CD14-positive monocyte (primary cell): Measurements from ENCODE around the gene SEMA3A. TPM values are rescaled to one million over a fixed set of nuclear protein-coding genes. Genes with fewer than 3 reads are reported as not detected.

Experiments used
- DNase-seq, 3 donors: peaks; one replicate each; pipeline ENCODE4 v3.0.0-alpha.2; 2011 to 2022
- H2AFZ ChIP-seq: 2 replicates; pipeline ENCODE4 v1.6.0; 2012; ENCODE audit warnings: mild to moderate bottlenecking, low read depth, low read length, inconsistent platforms; ENCODE audit not compliant: insufficient read depth, poor library complexity, severe bottlenecking
- H3K27ac ChIP-seq, 2 donors: 1 replicate in 1 of 2; 2 replicates in 1 of 2; pipeline ENCODE4 v1.5.1; 2012 to 2013; ENCODE audit warnings: low read length in 2 of 2, control low read depth in 1 of 2, inconsistent platforms in 1 of 2, low read depth in 1 of 2, mild to moderate bottlenecking in 1 of 2
- H3K27me3 ChIP-seq, 2 donors: one replicate each; pipeline versions ENCODE4 v1.6.0 to v1.6.1; 2011 to 2013; ENCODE audit warnings: low read length in 2 of 2; ENCODE audit not compliant: control insufficient read depth in 2 of 2, insufficient read depth in 2 of 2
- H3K36me3 ChIP-seq, 2 donors: replicated peaks in 1 of 2; 1 replicate in 1 of 2; 2 replicates in 1 of 2; pipeline versions ENCODE4 v1.5.1 to v1.6.1; 2012 to 2013; ENCODE audit warnings: low read length in 2 of 2, control low read depth in 1 of 2, inconsistent platforms in 1 of 2, mild to moderate bottlenecking in 1 of 2; ENCODE audit not compliant: insufficient read depth in 2 of 2, control insufficient read depth in 1 of 2
- H3K4me1 ChIP-seq, 2 donors: 1 replicate in 1 of 2; 2 replicates in 1 of 2; pipeline versions ENCODE4 v1.5.1 to v1.6.1; 2012 to 2013; ENCODE audit warnings: low read length in 2 of 2, control low read depth in 1 of 2, inconsistent platforms in 1 of 2, mild to moderate bottlenecking in 1 of 2, moderate library complexity in 1 of 2; ENCODE audit not compliant: insufficient read depth in 2 of 2, control insufficient read depth in 1 of 2
- H3K4me2 ChIP-seq: replicated peaks from 2 replicates; pipeline ENCODE3; 2012; ENCODE audit warnings: low read length, moderate library complexity, mild to moderate bottlenecking; ENCODE audit not compliant: poor library complexity, severe bottlenecking; ENCODE audit errors: extremely low read depth
- H3K4me3 ChIP-seq, 3 experiments: fragments of 200-600 bp in 1 of 3; sonication (generic) in 1 of 3; replicated peaks in 1 of 3; 1 replicate in 2 of 3; 2 replicates in 1 of 3; pipeline ENCODE4 v1.5.1; 2011 to 2013; ENCODE audit warnings: low read length in 3 of 3, mild to moderate bottlenecking in 3 of 3, control low read depth in 2 of 3, low read depth in 2 of 3, inconsistent platforms in 1 of 3, moderate library complexity in 1 of 3
- H3K79me2 ChIP-seq: 2 replicates; pipeline ENCODE4 v1.6.0; 2012; ENCODE audit warnings: mild to moderate bottlenecking, control low read depth, inconsistent platforms, low read length, moderate library complexity; ENCODE audit not compliant: insufficient read depth
- H3K9ac ChIP-seq: 2 replicates; pipeline ENCODE4 v1.6.0; 2017; ENCODE audit warnings: low read length, mild to moderate bottlenecking; ENCODE audit not compliant: insufficient read depth, poor library complexity, severe bottlenecking
- H3K9me3 ChIP-seq, 2 donors: replicated peaks in 1 of 2; 1 replicate in 1 of 2; 2 replicates in 1 of 2; pipeline versions ENCODE4 v1.5.1 to v1.6.1; 2012 to 2013; ENCODE audit warnings: low read length in 2 of 2, control low read depth in 1 of 2; ENCODE audit not compliant: control insufficient read depth in 1 of 2, insufficient read depth in 1 of 2
- H4K20me1 ChIP-seq: 2 replicates; pipeline ENCODE4 v1.6.0; 2012; ENCODE audit warnings: mild to moderate bottlenecking, low read length, control low read depth, moderate library complexity; ENCODE audit not compliant: insufficient read depth
- H3K27ac Mint-ChIP-seq, 7 donors: one replicate each; pipeline ENCODE4 v1.8.0; 2020; ENCODE audit warnings: mild to moderate bottlenecking in 7 of 7, mixed read lengths in 7 of 7, moderate library complexity in 6 of 7, inconsistent platforms in 2 of 7
- H3K27me3 Mint-ChIP-seq, 3 donors: one replicate each; pipeline ENCODE4 v1.8.0; 2021 to 2022; ENCODE audit warnings: low read depth in 3 of 3, mild to moderate bottlenecking in 3 of 3, mixed read lengths in 3 of 3, moderate library complexity in 3 of 3, inconsistent platforms in 1 of 3
- H3K36me3 Mint-ChIP-seq, 2 donors: one replicate each; pipeline ENCODE4 v1.8.0; 2020; ENCODE audit warnings: mixed read lengths in 2 of 2, inconsistent platforms in 1 of 2, mild to moderate bottlenecking in 1 of 2
- H3K4me1 Mint-ChIP-seq: one replicate; pipeline ENCODE4 v1.8.0; 2020; ENCODE audit warnings: mild to moderate bottlenecking, mixed read lengths
- H3K4me3 Mint-ChIP-seq, 2 donors: one replicate each; pipeline ENCODE4 v1.8.0; 2020; ENCODE audit warnings: mild to moderate bottlenecking in 2 of 2, mixed read lengths in 2 of 2, moderate library complexity in 1 of 2
- H3K9me3 Mint-ChIP-seq, 7 donors: one replicate each; pipeline ENCODE4 v1.8.0; 2020 to 2022; ENCODE audit warnings: mixed read lengths in 7 of 7, mild to moderate bottlenecking in 6 of 7, moderate library complexity in 6 of 7, inconsistent platforms in 2 of 7
- CTCF ChIP-seq: fragments of 200-600 bp; IDR thresholded peaks from one replicate; pipeline ENCODE4 v1.8.0; 2022; ENCODE audit warnings: antibody characterized with exemption, mild to moderate bottlenecking
- WGBS: methylation state at CpG from one replicate; pipeline ENCODE4 v1.1.5; 2013; ENCODE audit warnings: missing lambda C conversion rate; ENCODE audit not compliant: insufficient coverage; 5-methylcytosine and 5-hydroxymethylcytosine counted together
- intact Hi-C, 2 donors: fragments of 100-400 bp; cut with micrococcal nuclease; formaldehyde crosslinking; loops; one replicate each; pipeline versions ENCODE4 v1.15.0 to v1.15.1; 2023
- polyA plus RNA-seq, 3 donors: library from polyadenylated mRNA; depleted of rRNA in 1 of 3; unstranded in 2 of 3; stranded (reverse) in 1 of 3; fragments of 300-500 nt in 2 of 3; fragments of >200 nt in 1 of 3; fragmentation: Illumina TruSeq in 2 of 3; gene quantifications; 1 replicate in 2 of 3; 2 replicates in 1 of 3; pipeline ENCODE4 v1.2.3, GENCODE V29; 2012 to 2021

The SEMA3A gene
- polyA plus RNA-seq, 3 donors: 0.03 TPM; not detected in 2

- H3K27ac Mint-ChIP-seq: no peak overlapping the region
- peaks cover 0 to 3% (median 0%) of the 10 kb centered on the region in 7 donors for H3K9me3 Mint-ChIP-seq
- Histone ChIP-seq H3K27ac (no peak overlapping the region), H3K9me3 (no peaks in the 10 kb centered on the region), H4K20me1 (no peaks in the 10 kb centered on the region), H3K4me2 (no peak overlapping the region), H3K27me3 (no peaks in the 10 kb centered on the region), H3K9ac (no peak overlapping the region), H3K79me2 (no peaks in the 10 kb centered on the region), H2AFZ (no peak overlapping the region), H3K36me3 (no peaks in the 10 kb centered on the region), H3K4me1 (no peaks in the 10 kb centered on the region), H3K4me3 (no peak overlapping the region)
- H3K4me1 Mint-ChIP-seq: no peaks in the 10 kb centered on the region
- DNase-seq: no peak
- no peak overlapping the region for H3K4me3 Mint-ChIP-seq
- H3K36me3 Mint-ChIP-seq: no peaks in the 10 kb centered on the region
- TF ChIP-seq CTCF: no peak
- H3K27me3 Mint-ChIP-seq: peaks cover 0 to 2% (median 0%) of the 10 kb centered on the region in 3 donors
- intact Hi-C loops: no loop called here
- WGBS: 100% methylated on average over 1 of the region's 3 CpGs
These were observed 108.6 kb downstream of the SEMA3A start for GRCh38 chr7:84085998-84086397.

- 67% methylated on average over 1 of the region's 1 CpG for WGBS
- H3K27ac Mint-ChIP-seq: no peak overlapping the region
- no peaks in the 10 kb centered on the region for H3K4me1 Mint-ChIP-seq
- no peaks in the 10 kb centered on the region for H3K79me2 ChIP-seq
- peaks cover 0 to 2% (median 0%) of the 10 kb centered on the region in 3 donors for H3K27me3 Mint-ChIP-seq
- no peak overlapping the region for H3K4me2 ChIP-seq
- TF ChIP-seq CTCF: no peak
- H3K36me3 ChIP-seq: no peaks in the 10 kb centered on the region
- intact Hi-C loops: no loop called here
- no peaks in the 10 kb centered on the region for H3K27me3 ChIP-seq
- DNase-seq: no peak
- H3K9me3 Mint-ChIP-seq: peaks cover 0 to 3% (median 0%) of the 10 kb centered on the region in 7 donors
- no peaks in the 10 kb centered on the region for H3K4me1 ChIP-seq
- no peaks in the 10 kb centered on the region for H3K9me3 ChIP-seq
- no peak overlapping the region for H3K4me3 Mint-ChIP-seq
- H3K4me3 ChIP-seq: no peak overlapping the region
- no peaks in the 10 kb centered on the region for H4K20me1 ChIP-seq
- H3K36me3 Mint-ChIP-seq: no peaks in the 10 kb centered on the region
- no peak overlapping the region for H2AFZ ChIP-seq
- H3K9ac ChIP-seq: no peak overlapping the region
- no peak overlapping the region for H3K27ac ChIP-seq
These were observed 109.4 kb downstream of the SEMA3A start for GRCh38 chr7:84085147-84085546.
